ENCODE measurements around the gene CCDC54.

The CCDC54 gene

DNA sequence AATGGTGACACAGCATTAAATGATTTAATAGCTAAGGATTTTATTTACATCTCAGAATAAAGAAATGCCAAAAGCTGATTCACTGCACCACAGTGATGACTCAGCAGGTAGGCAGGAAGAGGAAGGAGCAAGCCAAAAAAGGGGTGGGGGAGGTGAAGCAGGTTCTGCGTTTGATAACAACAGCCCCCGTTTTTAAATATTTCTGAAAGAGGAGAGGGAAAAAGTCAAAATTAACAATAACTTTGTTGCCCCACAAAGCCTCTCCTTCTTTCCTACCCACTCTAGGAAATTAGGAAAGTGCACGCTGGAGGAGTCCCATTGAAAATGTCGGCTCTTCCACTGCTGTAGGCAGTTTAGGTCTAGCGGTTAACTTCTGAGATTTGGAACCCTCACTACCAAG lies 9.9 kb upstream of the CCDC54 start:
- Histone ChIP-seq H3K4me3 (ENCODE audit: low read depth in 1 of 2, low read length in 2 of 2) (no peak overlapping the region), H3K36me3 (ENCODE audit: control insufficient read depth in 1 of 2, insufficient read depth in 2 of 2, low read length in 2 of 2) (no peaks in the 10 kb centered on the region), H3K27ac (ENCODE audit: low read length) (no peak overlapping the region), H3K9me3 (ENCODE audit: control insufficient read depth in 1 of 2, low read length in 2 of 2) (no peaks in the 10 kb centered on the region), H3K4me1 (ENCODE audit: control insufficient read depth in 1 of 2, insufficient read depth in 2 of 2, low read length in 2 of 2) (no peaks in the 10 kb centered on the region), H3K27me3 (ENCODE audit: low read depth, low read length) (no peaks in the 10 kb centered on the region)

DNA sequence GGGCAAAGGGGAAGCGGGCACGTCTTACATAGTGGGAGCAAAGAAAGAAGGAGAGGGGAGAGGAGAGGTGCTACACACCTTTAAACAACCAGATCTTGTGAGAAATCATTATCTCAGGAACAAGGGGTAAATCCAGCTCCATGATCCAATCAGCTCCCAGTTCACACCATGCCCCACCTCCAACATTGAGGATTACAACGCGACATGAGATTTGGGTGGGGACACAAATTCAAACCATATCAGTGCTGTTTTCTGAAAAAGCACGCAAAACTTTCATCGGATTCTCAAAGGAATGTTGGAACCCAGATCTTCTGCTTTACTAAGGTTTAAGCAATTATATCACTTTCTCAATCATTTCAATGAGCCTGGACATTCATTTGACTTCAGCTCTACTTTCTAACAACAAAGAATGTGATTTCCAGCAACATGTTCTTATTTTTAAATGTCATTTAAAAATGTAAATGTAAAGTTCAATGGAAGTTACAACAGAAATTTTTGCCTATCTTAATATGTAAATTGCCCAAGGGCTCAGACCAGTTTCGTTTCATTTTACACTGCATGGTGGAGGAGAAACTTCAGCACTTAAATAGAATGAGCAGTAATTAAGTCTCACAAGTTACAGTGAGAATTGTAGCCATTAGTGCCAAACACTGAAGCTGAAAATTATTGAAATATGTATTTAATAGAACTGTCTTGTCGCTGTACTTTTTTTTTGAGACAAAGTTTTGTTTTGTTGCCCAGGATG lies 8.4 kb upstream of the CCDC54 start:
- H3K27ac ChIP-seq (ENCODE audit: low read length), result no peak overlapping the region
- no peak overlapping the region for H3K4me3 ChIP-seq (ENCODE audit: low read depth in 1 of 2, low read length in 2 of 2)
- no peaks in the 10 kb centered on the region for H3K9me3 ChIP-seq (ENCODE audit: control insufficient read depth in 1 of 2, low read length in 2 of 2)
- H3K27me3 ChIP-seq (ENCODE audit: low read depth, low read length), result no peaks in the 10 kb centered on the region
- H3K36me3 ChIP-seq (ENCODE audit: control insufficient read depth in 1 of 2, insufficient read depth in 2 of 2, low read length in 2 of 2), result no peaks in the 10 kb centered on the region
- no peaks in the 10 kb centered on the region for H3K4me1 ChIP-seq (ENCODE audit: control insufficient read depth in 1 of 2, insufficient read depth in 2 of 2, low read length in 2 of 2)

- H3K27me3 ChIP-seq (ENCODE audit: low read depth, low read length), result no peaks in the 10 kb centered on the region
- H3K27ac ChIP-seq (ENCODE audit: low read length), result no peak overlapping the region
- H3K4me3 ChIP-seq (ENCODE audit: low read depth in 1 of 2, low read length in 2 of 2), result no peak overlapping the region
- no peaks in the 10 kb centered on the region for H3K9me3 ChIP-seq (ENCODE audit: control insufficient read depth in 1 of 2, low read length in 2 of 2)
- H3K36me3 ChIP-seq (ENCODE audit: control insufficient read depth in 1 of 2, insufficient read depth in 2 of 2, low read length in 2 of 2), result no peaks in the 10 kb centered on the region
- H3K4me1 ChIP-seq (ENCODE audit: control insufficient read depth in 1 of 2, insufficient read depth in 2 of 2, low read length in 2 of 2), result no peaks in the 10 kb centered on the region
Observed at GRCh38 chr3:107369791-107370190, 7.4 kb upstream of the CCDC54 start.

- H3K4me3 ChIP-seq (ENCODE audit: low read depth in 1 of 2, low read length in 2 of 2), result no peak overlapping the region
- H3K4me1 ChIP-seq (ENCODE audit: control insufficient read depth in 1 of 2, insufficient read depth in 2 of 2, low read length in 2 of 2), result no peaks in the 10 kb centered on the region
- no peak overlapping the region for H3K27ac ChIP-seq (ENCODE audit: low read length)
- H3K9me3 ChIP-seq (ENCODE audit: control insufficient read depth in 1 of 2, low read length in 2 of 2), result no peaks in the 10 kb centered on the region
- H3K36me3 ChIP-seq (ENCODE audit: control insufficient read depth in 1 of 2, insufficient read depth in 2 of 2, low read length in 2 of 2), result no peaks in the 10 kb centered on the region
- no peaks in the 10 kb centered on the region for H3K27me3 ChIP-seq (ENCODE audit: low read depth, low read length)
Observed at GRCh38 chr3:107370907-107371306, 6.3 kb upstream of the CCDC54 start.

DNA sequence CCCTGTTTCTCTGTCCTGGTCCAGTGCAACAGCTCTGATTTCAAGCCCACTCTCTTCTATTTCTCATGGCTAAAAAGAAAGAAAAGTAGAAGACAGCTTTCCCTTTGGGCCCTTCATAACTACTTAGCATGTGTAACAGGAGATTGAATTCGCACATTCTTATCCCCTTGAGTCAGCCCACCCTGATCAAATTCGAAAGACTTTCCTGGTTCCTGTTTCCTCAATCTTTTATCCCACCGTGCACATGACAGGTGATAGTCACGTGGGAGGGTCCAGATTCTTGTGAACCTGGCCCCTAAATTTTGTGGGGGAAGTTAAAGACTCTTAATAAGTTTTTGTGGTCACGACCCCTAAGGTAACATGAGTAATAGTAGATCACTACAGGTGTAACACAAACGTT lies 4.7 kb upstream of the CCDC54 start:
- no peaks in the 10 kb centered on the region for H3K27me3 ChIP-seq (ENCODE audit: low read depth, low read length)
- H3K27ac ChIP-seq (ENCODE audit: low read length), result no peak overlapping the region
- no peaks in the 10 kb centered on the region for H3K4me1 ChIP-seq (ENCODE audit: control insufficient read depth in 1 of 2, insufficient read depth in 2 of 2, low read length in 2 of 2)
- H3K36me3 ChIP-seq (ENCODE audit: control insufficient read depth in 1 of 2, insufficient read depth in 2 of 2, low read length in 2 of 2), result no peaks in the 10 kb centered on the region
- no peaks in the 10 kb centered on the region for H3K9me3 ChIP-seq (ENCODE audit: control insufficient read depth in 1 of 2, low read length in 2 of 2)
- H3K4me3 ChIP-seq (ENCODE audit: low read depth in 1 of 2, low read length in 2 of 2), result no peak overlapping the region

DNA sequence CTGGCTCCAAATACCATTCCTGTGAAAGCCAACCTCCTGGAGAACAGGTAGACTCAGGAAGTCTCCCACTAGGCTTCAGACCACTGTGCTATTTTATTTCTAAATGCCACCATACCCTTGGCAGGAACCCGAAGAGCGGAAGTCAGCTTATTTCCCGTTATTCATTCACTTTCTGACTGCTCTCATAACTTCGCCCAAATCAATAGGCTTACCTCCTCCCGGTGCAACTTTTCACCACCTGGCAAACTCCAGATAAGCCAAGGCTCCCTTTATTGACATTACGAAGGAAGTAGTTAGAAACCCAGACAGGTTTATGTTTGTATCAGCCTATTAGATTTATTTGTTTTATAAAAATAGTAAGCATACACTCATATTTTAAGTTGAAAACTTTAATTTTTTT lies 3.3 kb upstream of the CCDC54 start:
- Histone ChIP-seq H3K9me3 (ENCODE audit: control insufficient read depth in 1 of 2, low read length in 2 of 2) (no peaks in the 10 kb centered on the region), H3K36me3 (ENCODE audit: control insufficient read depth in 1 of 2, insufficient read depth in 2 of 2, low read length in 2 of 2) (no peaks in the 10 kb centered on the region), H3K27ac (ENCODE audit: low read length) (no peak overlapping the region), H3K4me1 (ENCODE audit: control insufficient read depth in 1 of 2, insufficient read depth in 2 of 2, low read length in 2 of 2) (no peaks in the 10 kb centered on the region), H3K27me3 (ENCODE audit: low read depth, low read length) (no peaks in the 10 kb centered on the region), H3K4me3 (ENCODE audit: low read depth in 1 of 2, low read length in 2 of 2) (no peak overlapping the region)

GRCh38 chr3:107375682-107376081 lies 1.6 kb upstream of the CCDC54 start:
- no peaks in the 10 kb centered on the region for H3K4me1 ChIP-seq (ENCODE audit: control insufficient read depth in 1 of 2, insufficient read depth in 2 of 2, low read length in 2 of 2)
- no peaks in the 10 kb centered on the region for H3K36me3 ChIP-seq (ENCODE audit: control insufficient read depth in 1 of 2, insufficient read depth in 2 of 2, low read length in 2 of 2)
- no peak overlapping the region for H3K27ac ChIP-seq (ENCODE audit: low read length)
- no peaks in the 10 kb centered on the region for H3K27me3 ChIP-seq (ENCODE audit: low read depth, low read length)
- no peaks in the 10 kb centered on the region for H3K9me3 ChIP-seq (ENCODE audit: control insufficient read depth in 1 of 2, low read length in 2 of 2)
- H3K4me3 ChIP-seq (ENCODE audit: low read depth in 1 of 2, low read length in 2 of 2), result no peak overlapping the region

DNA sequence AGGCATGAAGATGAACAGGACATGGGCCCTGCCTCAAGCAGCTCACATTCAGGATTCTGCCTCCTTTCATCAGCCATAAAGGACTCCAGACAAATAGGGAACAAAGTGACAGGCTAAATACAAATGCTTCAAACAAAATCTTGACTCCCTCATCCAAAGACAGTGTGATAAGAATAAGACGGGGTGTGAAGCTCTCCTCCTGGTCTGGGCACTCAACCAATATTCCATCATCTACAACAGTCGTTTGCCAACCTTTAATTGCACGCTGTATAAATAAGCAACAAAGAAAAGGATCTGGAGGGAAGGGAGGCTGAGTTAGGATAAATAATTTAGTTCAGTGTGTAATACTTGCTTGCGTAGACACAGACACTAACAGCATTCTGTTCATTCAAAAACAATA lies 5.4 kb downstream of the CCDC54 start:
- Histone ChIP-seq H3K9me3 (ENCODE audit: control insufficient read depth in 1 of 2, low read length in 2 of 2) (no peaks in the 10 kb centered on the region), H3K36me3 (ENCODE audit: control insufficient read depth in 1 of 2, insufficient read depth in 2 of 2, low read length in 2 of 2) (no peaks in the 10 kb centered on the region), H3K27ac (ENCODE audit: low read length) (no peak overlapping the region), H3K4me1 (ENCODE audit: control insufficient read depth in 1 of 2, insufficient read depth in 2 of 2, low read length in 2 of 2) (no peaks in the 10 kb centered on the region), H3K4me3 (ENCODE audit: low read depth in 1 of 2, low read length in 2 of 2) (no peak overlapping the region), H3K27me3 (ENCODE audit: low read depth, low read length) (no peaks in the 10 kb centered on the region)

DNA sequence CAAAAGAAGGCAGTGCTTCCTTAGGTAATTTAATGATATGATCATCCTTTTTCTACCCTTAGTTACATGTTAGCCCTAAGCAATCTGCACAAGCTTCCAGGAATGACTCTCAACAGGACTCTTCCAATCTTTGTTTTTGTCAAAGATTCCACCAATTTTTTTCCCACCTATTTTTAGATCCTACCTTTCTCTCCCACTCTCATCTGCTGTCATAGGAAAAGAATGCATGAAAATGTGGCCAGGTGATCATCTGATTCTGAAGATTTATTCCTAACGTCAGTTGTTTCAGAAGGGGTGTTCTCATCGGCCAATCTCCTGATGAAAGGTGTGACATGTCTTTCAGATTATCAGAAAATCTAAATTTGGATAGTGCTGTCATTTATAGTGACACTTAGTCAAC lies 7.2 kb downstream of the CCDC54 start:
- no peak overlapping the region for H3K4me3 ChIP-seq (ENCODE audit: low read depth in 1 of 2, low read length in 2 of 2)
- H3K9me3 ChIP-seq (ENCODE audit: control insufficient read depth in 1 of 2, low read length in 2 of 2), result no peaks in the 10 kb centered on the region
- H3K27ac ChIP-seq (ENCODE audit: low read length), result no peak overlapping the region
- H3K4me1 ChIP-seq (ENCODE audit: control insufficient read depth in 1 of 2, insufficient read depth in 2 of 2, low read length in 2 of 2), result no peaks in the 10 kb centered on the region
- no peaks in the 10 kb centered on the region for H3K36me3 ChIP-seq (ENCODE audit: control insufficient read depth in 1 of 2, insufficient read depth in 2 of 2, low read length in 2 of 2)
- no peaks in the 10 kb centered on the region for H3K27me3 ChIP-seq (ENCODE audit: low read depth, low read length)

DNA sequence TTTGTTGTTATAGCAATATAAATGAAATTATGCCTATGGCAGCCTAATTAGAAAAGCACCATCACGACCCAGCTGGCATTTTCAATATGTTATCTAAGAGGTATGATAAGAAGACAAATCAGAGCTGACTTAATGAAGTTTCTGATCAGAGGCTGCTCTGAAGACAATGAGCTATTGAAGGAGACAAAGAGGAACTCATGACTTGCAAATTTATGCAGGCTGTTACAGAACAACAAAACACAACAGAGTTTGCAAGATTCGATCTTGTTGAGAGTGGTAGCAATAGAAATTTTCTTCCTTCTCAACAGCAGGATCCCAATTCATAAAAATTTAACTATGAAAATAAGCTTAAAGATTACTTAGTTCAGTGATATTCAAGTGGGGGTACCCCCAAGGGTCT lies 7.7 kb downstream of the CCDC54 start:
- H3K9me3 ChIP-seq (ENCODE audit: control insufficient read depth in 1 of 2, low read length in 2 of 2), result no peaks in the 10 kb centered on the region
- no peaks in the 10 kb centered on the region for H3K36me3 ChIP-seq (ENCODE audit: control insufficient read depth in 1 of 2, insufficient read depth in 2 of 2, low read length in 2 of 2)
- H3K4me3 ChIP-seq (ENCODE audit: low read depth in 1 of 2, low read length in 2 of 2), result no peak overlapping the region
- H3K27me3 ChIP-seq (ENCODE audit: low read depth, low read length), result no peaks in the 10 kb centered on the region
- H3K4me1 ChIP-seq (ENCODE audit: control insufficient read depth in 1 of 2, insufficient read depth in 2 of 2, low read length in 2 of 2), result no peaks in the 10 kb centered on the region
- H3K27ac ChIP-seq (ENCODE audit: low read length), result no peak overlapping the region

DNA sequence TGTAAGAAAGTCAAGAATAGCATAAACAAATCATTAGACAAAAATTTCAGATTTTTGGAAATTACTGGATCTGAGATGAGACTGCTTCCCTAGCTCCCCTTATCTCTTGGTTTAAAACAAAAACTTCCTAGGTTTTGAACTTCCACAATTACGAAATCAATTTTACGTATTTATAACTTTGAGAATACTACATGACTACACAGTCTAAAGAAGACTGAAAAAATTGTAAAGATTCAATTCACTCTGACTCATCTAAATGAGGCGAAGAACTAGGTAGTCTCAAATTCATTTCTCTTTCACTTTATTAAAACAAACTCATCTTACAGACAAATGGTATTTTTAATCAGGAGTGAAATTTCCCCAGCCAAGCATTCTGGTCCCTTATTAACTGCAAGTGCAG lies 10.3 kb downstream of the CCDC54 start:
- H3K9me3 ChIP-seq (ENCODE audit: control insufficient read depth in 1 of 2, low read length in 2 of 2), result no peaks in the 10 kb centered on the region
- no peaks in the 10 kb centered on the region for H3K27me3 ChIP-seq (ENCODE audit: low read depth, low read length)
- H3K4me1 ChIP-seq (ENCODE audit: control insufficient read depth in 1 of 2, insufficient read depth in 2 of 2, low read length in 2 of 2), result no peaks in the 10 kb centered on the region
- no peak overlapping the region for H3K27ac ChIP-seq (ENCODE audit: low read length)
- no peak overlapping the region for H3K4me3 ChIP-seq (ENCODE audit: low read depth in 1 of 2, low read length in 2 of 2)
- no peaks in the 10 kb centered on the region for H3K36me3 ChIP-seq (ENCODE audit: control insufficient read depth in 1 of 2, insufficient read depth in 2 of 2, low read length in 2 of 2)

DNA sequence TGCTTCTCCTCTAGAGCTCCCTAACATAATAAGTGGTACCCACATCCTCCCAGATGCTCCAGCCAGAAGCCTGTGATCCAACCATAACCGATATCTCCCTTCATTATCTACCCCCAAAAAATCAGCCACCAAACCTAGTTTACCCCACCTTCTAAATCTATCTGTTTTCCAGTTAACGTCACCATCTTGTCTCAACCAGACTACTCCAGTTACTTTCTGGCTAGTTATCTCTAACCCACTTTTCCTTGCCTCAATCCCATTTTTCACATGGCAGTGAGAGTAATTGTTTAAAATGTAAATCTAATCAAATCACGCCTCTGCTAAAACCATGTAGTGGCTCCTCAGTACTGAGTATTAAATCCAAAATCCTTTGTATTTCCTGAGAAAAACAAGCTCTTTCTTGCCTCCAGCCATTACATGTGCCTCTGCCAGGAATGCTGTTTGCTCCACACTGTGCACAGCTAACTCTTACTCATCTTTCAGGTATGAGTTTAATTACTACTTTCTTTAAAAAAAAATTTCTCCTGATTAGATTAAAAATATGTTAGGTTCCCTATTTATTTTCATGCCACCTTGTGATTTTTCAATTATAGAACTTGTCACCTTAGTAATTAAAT lies 15.4 kb downstream of the CCDC54 start:
- Histone ChIP-seq H3K9me3 (ENCODE audit: control insufficient read depth in 1 of 2, low read length in 2 of 2) (no peaks in the 10 kb centered on the region), H3K36me3 (ENCODE audit: control insufficient read depth in 1 of 2, insufficient read depth in 2 of 2, low read length in 2 of 2) (no peaks in the 10 kb centered on the region), H3K4me1 (ENCODE audit: control insufficient read depth in 1 of 2, insufficient read depth in 2 of 2, low read length in 2 of 2) (no peaks in the 10 kb centered on the region), H3K4me3 (ENCODE audit: low read depth in 1 of 2, low read length in 2 of 2) (no peak overlapping the region), H3K27ac (ENCODE audit: low read length) (no peak overlapping the region), H3K27me3 (ENCODE audit: low read depth, low read length) (no peaks in the 10 kb centered on the region)

Measured in muscle layer of duodenum (tissue), 2 donors.